VCaP (cell line): ENCODE results near the gene CREB3.

Experiments
- H3K27ac ChIP-seq: fragments of 450-650 bp; 2 replicates; pipeline ENCODE4 v1.5.1; 2017
- TF ChIP-seq, protein P1 (sequence below): fragments of 450-650 bp; conservative IDR thresholded peaks from 2 replicates; pipeline ENCODE4 v1.5.1; 2017; ENCODE audit warnings: mild to moderate bottlenecking, moderate library complexity

CREB3 gene

DNA sequence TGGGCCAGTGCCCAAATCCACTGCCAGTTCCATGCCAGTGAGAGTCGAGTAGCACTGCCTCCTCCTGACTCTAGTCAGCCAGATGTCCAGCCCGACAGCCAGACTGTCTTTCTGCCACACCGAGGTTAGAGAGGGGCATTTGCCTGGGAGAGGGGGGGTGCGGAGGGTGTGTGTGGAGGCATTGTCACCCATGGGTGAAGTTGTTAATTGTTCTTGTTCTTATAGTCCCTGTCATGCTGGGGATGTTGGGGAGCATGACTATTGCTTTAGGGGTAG is 17.7 kb downstream of the CREB3 start:
- H3K27ac ChIP-seq: peak overlapping the region; percentile 96
- TF ChIP-seq, protein P1, sequence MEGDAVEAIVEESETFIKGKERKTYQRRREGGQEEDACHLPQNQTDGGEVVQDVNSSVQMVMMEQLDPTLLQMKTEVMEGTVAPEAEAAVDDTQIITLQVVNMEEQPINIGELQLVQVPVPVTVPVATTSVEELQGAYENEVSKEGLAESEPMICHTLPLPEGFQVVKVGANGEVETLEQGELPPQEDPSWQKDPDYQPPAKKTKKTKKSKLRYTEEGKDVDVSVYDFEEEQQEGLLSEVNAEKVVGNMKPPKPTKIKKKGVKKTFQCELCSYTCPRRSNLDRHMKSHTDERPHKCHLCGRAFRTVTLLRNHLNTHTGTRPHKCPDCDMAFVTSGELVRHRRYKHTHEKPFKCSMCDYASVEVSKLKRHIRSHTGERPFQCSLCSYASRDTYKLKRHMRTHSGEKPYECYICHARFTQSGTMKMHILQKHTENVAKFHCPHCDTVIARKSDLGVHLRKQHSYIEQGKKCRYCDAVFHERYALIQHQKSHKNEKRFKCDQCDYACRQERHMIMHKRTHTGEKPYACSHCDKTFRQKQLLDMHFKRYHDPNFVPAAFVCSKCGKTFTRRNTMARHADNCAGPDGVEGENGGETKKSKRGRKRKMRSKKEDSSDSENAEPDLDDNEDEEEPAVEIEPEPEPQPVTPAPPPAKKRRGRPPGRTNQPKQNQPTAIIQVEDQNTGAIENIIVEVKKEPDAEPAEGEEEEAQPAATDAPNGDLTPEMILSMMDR: no peak

DNA sequence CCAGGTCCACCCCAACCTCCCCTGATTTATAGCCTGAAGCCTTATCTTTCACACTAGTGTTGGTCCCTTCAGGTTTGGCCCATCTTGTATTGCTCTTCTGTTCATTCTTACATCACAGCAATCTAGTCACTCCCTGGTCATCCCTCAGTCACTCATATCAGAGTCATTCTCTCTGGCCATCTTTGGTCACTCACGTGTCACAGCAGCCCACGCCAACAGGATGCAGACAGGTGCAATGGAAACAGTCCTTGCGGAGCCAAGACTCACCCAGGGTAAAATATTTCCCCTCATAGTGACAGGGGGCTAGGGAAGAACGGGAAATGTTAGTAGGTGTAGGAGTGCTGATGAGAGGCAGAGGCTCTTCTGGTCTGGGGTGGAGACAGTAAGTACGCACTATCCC is 21.0 kb downstream of the CREB3 start:
- TF ChIP-seq, protein P1: no peak
- H3K27ac ChIP-seq: no peak overlapping the region

DNA sequence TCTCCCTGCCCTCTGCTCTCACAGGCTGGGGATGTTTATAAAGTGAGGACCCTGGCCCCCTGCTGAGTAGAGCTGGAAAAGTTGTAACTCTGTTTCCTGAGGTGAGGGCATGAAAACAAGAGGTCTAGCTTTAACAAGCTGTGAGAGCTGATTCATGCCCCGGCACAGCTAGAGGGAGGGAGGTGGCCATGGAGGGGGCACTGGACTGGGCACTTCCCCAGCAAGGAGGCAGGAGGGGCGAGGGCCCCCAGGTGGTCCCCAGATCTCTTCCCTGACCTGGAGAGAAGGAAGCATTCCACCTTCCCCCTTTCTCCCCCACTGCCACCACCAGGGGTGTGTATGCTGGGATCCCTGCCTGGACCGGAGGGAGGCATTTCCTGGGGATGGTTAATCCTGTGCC is 21.8 kb downstream of the CREB3 start, which contains the start of gene MSMP:
Gene MSMP, minus strand, starts transcription at position 13 of the 400 bp plus-strand sequence. CDS start 147 bp downstream, outside the sequence.
- no peak within 1 kb of the TSS for H3K27ac ChIP-seq
- TF ChIP-seq, protein P1: no peak

DNA sequence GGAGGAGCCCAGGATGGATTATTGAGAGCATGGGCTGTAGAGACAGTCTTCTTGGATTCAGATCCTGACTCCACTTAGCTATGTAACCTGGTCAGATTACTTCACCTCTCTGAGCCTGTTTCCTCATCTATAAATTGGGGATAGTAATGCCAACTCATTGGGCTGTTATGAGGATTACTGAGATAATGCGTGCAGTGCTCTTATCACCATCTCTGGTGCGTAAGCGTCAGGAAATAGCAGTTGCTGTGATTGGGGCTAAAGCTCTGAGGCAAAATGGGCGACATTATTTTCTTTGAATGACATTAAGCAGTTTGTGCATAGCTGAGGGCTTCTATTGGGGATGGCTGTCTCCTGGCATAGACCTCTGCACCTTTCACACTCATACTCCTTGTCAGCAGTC is 22.6 kb downstream of the CREB3 start:
- TF ChIP-seq, protein P1: no peak
- H3K27ac ChIP-seq: no peak overlapping the region

DNA sequence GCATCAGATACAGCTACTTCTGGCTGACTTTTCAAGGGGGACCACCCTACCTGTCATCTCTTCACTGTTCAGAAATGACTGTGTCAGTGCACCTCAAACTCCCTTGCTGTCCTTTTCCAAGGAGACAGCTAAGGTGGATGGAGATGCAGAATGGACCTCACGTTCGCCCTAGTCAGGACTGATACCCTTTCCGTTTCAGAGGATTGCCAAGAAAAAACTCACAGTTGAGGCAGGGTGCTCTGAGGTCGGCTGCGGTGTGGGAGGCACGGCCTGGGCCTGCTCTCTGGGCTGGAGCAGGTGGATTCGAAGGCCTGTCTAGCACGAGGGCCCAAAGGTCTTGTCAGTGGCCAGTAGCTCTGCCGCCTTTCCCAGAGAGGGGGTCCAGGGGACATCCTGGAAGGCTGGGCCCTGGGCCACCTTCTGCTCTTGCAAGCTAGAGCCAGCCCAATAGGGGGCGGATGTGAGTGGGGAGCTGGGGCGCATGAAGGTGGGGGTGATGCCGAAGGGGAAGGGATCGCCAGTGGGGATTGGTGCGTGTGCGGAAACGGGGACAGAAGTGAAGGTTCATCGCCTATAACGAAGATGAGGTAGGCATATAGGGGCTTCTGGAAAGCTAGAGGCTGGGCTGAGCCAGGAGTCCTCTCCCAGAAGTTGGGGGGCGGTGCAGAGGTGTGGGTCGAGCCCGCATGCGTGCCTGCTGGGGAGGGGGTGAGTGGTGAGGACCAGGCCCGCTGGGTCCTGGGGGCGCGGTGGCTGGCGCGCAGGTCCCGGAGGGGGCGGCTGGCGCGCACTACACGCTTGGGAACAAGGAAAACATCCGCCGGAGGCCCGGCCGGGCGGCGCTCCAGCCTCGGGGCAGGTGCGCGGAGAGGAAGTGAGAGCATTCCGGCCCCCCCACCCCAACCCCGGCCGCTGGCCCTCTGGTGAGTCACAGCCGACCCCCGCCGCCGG is 24.1 kb downstream of the CREB3 start:
- peak overlapping the region; percentile 94 for H3K27ac ChIP-seq
- TF ChIP-seq, protein P1: peak; percentile 67

DNA sequence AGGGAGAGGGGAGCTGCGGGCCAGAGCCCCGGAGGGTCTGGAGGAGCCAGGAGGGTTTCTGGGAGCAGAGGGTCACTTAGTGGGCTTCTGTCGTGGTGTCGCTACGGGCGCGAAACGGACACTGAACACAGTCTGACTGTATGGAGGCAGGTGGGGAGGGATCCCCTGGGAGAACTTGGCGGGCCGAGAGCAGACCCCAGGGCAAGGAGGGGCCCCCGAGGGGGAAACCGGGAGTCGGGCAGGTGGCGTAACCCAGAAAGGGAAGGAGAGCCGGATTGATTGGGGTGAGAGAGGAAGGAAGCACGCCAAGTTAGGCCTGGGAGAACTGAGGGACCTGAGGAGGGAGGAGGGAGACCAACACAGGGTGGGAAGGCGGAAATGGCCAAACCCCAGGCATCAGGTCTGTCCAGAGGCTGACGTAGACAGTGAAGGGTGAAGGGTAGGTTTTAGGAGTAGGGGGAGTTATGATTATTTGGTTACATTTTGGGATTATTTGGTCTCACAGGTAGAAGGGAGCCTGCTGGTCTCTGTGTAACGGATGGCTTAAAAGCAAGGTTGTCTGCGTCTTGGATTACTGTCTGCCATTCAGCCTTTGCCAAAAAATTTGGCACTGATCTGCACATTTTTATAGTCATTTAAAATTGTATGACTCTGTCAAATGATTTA is 24.9 kb downstream of the CREB3 start:
- TF ChIP-seq, protein P1: no peak
- H3K27ac ChIP-seq: peak overlapping the region; percentile 94

DNA sequence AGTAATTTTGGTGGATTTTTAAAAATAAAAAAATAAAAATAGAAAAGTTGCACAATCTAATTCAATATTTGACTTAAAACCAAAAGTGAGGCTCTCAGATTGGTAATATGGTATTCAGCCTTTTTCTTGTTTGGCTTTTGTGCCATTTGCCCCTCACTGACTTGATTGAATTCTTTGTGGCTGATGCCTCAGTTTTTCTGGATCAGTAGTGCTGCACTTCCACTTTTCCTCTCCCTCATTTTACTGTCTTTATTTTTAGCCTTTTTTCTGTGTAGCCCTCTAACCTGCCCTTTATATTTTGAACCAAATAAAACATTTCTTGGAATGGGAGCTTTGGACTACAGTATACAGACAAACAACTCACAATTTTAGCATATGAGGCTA is 25.4 kb downstream of the CREB3 start:
- TF ChIP-seq, protein P1: no peak
- peak overlapping the region; percentile 94 for H3K27ac ChIP-seq
